Skeletal muscle tissue (tissue), 4 donors: Measurements from ENCODE around the gene SDK1. TPM values are rescaled to one million over a fixed set of nuclear protein-coding genes. Genes with fewer than 3 reads are reported as not detected.

Experiments used
- H3K27ac ChIP-seq: one replicate; pipeline ENCODE4 v1.7.0; 2013; ENCODE audit warnings: mild to moderate bottlenecking, low read depth, low read length, inconsistent platforms
- H3K27me3 ChIP-seq, 3 donors: one replicate each; pipeline ENCODE4 v1.7.0; 2013; ENCODE audit warnings: low read length in 3 of 3; ENCODE audit not compliant: control insufficient read depth in 3 of 3, insufficient read depth in 3 of 3
- H3K36me3 ChIP-seq, 3 donors: one replicate each; pipeline ENCODE4 v1.7.0; 2013; ENCODE audit warnings: low read length in 3 of 3; ENCODE audit not compliant: control insufficient read depth in 3 of 3, insufficient read depth in 3 of 3
- H3K4me1 ChIP-seq, 3 donors: one replicate each; pipeline ENCODE4 v1.7.0; 2013; ENCODE audit warnings: low read length in 3 of 3, mild to moderate bottlenecking in 3 of 3; ENCODE audit not compliant: control insufficient read depth in 3 of 3, insufficient read depth in 3 of 3
- H3K4me3 ChIP-seq, 3 donors: one replicate each; pipeline ENCODE4 v1.7.0; 2013; ENCODE audit warnings: low read length in 3 of 3
- H3K9ac ChIP-seq, 3 donors: one replicate each; pipeline ENCODE4 v1.7.0; 2013; ENCODE audit warnings: low read length in 3 of 3, mild to moderate bottlenecking in 3 of 3, moderate library complexity in 2 of 3, low read depth in 1 of 3
- H3K9me3 ChIP-seq, 3 donors: one replicate each; pipeline ENCODE4 v1.7.0; 2013; ENCODE audit warnings: low read length in 3 of 3; ENCODE audit not compliant: control insufficient read depth in 3 of 3
- total RNA-seq: library from RNA; depleted of rRNA; stranded (reverse); fragments of >200 nt; gene quantifications from one replicate; pipeline ENCODE4 v1.2.3, GENCODE V29; 2014
- donor health status: Osteomylitis.

Gene SDK1
- total RNA-seq, 1 donor from 2014 or later = 3.7 TPM

DNA sequence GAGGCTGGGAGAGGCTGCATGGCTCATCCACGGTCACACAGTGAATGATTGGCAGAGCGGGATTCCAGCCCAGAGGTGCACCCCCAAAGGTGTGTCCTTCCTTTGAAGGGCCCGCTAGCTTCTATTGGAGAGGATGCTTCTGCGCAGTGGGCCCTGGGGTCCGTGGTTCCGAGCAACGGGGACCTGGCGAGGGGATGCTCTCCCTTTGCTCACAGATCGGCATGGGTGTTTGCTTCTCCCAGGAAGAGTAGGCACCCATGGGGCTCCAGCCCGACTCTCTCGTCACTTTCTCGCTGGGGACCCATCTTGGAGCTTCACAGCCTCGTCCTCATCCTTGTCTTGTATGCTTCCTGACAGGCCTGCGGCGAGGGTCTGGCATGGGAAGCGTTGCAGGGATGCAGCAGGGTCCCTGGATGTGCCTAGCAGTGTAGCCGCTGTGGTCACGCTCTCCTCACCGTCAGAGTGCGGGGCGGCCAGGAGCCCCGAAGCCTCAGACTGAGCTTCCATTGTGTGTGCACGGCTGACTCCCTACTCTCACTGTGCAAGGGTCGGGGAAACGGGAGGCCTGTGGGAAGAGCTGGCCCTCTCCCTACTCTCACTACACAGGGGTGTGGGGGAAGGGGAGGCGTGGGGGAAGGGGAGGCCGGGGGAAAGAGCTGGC lies 842.6 kb downstream of the SDK1 start:
- Histone ChIP-seq H3K9ac (no peak overlapping the region), H3K36me3 (no peaks in the 10 kb centered on the region), H3K27me3 (peaks cover 5 to 26% (median 23%) of the 10 kb centered on the region in 3 donors), H3K27ac (no peak overlapping the region), H3K4me1 (peaks cover 0 to 5% (median 3%) of the 10 kb centered on the region in 3 donors), H3K9me3 (no peaks in the 10 kb centered on the region), H3K4me3 (no peak overlapping the region)

DNA sequence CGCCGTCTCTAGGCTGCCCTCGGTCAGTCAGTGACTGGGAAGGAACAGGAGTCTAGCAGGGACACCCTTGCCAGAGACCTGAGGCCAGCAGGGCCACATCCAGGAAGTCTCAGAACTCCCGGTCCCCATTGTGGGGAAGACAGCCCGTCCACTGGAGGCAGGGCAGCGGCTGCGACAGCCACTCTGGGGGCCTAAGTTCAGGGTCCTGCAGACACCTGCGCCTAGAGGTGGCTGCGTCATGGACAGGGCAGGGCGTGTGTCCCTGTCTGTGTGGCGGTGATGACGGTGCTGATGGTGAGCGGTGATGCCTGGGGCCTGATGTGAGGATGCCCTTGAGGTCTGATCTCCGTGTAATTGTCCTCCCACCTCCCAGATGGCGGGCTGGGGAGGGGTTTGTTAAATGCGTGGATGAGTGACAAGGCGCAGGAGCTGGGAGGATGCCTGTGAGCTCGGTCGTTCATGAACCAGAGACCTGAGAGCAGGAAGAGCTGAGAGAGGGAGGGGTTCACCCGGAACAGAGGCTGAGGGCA lies 843.2 kb downstream of the SDK1 start:
- Histone ChIP-seq H3K9ac (no peak overlapping the region), H3K36me3 (no peaks in the 10 kb centered on the region), H3K4me3 (peak overlapping the region in 1 of 3 donors; percentile 29), H3K9me3 (no peaks in the 10 kb centered on the region), H3K4me1 (peaks cover 0 to 5% (median 3%) of the 10 kb centered on the region in 3 donors), H3K27ac (no peak overlapping the region), H3K27me3 (peaks cover 5 to 26% (median 26%) of the 10 kb centered on the region in 3 donors)

DNA sequence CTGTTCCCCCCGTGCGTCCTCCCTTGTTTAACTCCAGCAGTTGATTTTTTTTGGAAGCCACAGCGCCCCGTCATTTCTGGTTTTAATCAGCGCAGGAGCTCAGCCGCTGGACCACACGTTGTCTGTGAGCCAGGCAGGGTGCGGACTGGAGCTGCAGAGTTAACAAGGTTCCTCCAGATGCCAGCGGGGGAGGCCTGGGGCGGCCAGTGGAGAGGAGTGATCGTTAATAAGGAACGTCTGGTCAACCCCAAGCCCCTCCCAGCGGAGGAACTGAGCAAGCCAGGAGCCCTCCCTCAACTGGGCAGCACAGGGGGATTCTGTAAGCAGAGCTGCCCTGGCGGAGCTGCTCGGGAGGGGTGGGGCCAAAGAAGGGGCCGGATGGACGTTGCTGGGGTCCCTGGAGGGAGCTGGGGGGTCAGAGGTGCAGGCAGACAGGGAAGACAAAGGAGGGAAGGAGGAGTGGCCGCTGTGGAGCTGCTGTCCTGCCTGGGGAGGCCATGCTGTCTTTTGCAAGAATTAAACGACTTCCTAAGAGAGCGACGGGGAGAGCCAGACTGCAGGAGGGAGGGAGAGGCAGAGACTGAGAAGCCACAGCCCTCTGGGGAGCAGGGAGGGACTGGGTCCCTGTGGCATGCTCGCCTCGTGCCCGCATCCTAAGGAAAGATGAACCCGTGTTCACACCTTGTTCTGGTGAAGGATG lies 843.9 kb downstream of the SDK1 start:
- H3K27me3 ChIP-seq = peaks cover 5 to 30% (median 26%) of the 10 kb centered on the region in 3 donors
- no peak overlapping the region for H3K9ac ChIP-seq
- H3K9me3 ChIP-seq = no peaks in the 10 kb centered on the region
- no peaks in the 10 kb centered on the region for H3K36me3 ChIP-seq
- H3K4me1 ChIP-seq = peaks cover 0 to 5% (median 3%) of the 10 kb centered on the region in 3 donors
- H3K4me3 ChIP-seq = peak overlapping the region in 1 of 3 donors; percentile 29
- H3K27ac ChIP-seq = no peak overlapping the region

DNA sequence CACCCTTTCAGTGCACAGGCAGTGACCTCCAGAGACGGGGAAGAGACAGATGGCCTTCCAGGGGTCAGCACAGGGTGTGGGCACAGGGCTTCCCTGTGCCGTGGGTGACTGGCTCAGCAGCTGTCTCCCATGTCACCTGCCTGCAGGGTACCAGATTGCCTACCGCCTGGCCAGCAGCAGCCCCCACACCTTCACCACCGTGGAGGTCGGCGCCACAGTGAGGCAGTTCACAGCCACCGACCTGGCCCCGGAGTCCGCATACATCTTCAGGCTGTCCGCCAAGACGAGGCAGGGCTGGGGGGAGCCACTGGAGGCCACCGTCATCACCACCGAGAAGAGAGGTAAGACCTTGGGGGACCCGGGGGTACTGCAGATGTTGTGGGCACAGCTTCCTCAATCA lies 844.5 kb downstream of the SDK1 start:
- H3K9ac ChIP-seq = no peak overlapping the region
- no peaks in the 10 kb centered on the region for H3K36me3 ChIP-seq
- no peak overlapping the region for H3K27ac ChIP-seq
- no peaks in the 10 kb centered on the region for H3K9me3 ChIP-seq
- H3K4me3 ChIP-seq = no peak overlapping the region
- peaks cover 5 to 28% (median 26%) of the 10 kb centered on the region in 3 donors for H3K27me3 ChIP-seq
- peaks cover 0 to 5% (median 3%) of the 10 kb centered on the region in 3 donors for H3K4me1 ChIP-seq

GRCh38 chr7:4147926-4148620 lies 847.0 kb downstream of the SDK1 start:
- H3K4me1 ChIP-seq = peaks cover 3 to 13% (median 7%) of the 10 kb centered on the region in 3 donors
- no peak overlapping the region for H3K9ac ChIP-seq
- H3K27ac ChIP-seq = no peak overlapping the region
- no peak overlapping the region for H3K4me3 ChIP-seq
- H3K27me3 ChIP-seq = peaks cover 5 to 29% (median 23%) of the 10 kb centered on the region in 3 donors
- H3K9me3 ChIP-seq = no peaks in the 10 kb centered on the region
- H3K36me3 ChIP-seq = no peaks in the 10 kb centered on the region

- Histone ChIP-seq H3K9me3 (no peaks in the 10 kb centered on the region), H3K4me3 (no peak overlapping the region), H3K27me3 (peaks cover 5 to 19% (median 15%) of the 10 kb centered on the region in 3 donors), H3K4me1 (peaks cover 3 to 11% (median 6%) of the 10 kb centered on the region in 3 donors), H3K27ac (no peak overlapping the region), H3K9ac (no peak overlapping the region), H3K36me3 (no peaks in the 10 kb centered on the region)
Observed at GRCh38 chr7:4149236-4149635, 848.2 kb downstream of the SDK1 start.

DNA sequence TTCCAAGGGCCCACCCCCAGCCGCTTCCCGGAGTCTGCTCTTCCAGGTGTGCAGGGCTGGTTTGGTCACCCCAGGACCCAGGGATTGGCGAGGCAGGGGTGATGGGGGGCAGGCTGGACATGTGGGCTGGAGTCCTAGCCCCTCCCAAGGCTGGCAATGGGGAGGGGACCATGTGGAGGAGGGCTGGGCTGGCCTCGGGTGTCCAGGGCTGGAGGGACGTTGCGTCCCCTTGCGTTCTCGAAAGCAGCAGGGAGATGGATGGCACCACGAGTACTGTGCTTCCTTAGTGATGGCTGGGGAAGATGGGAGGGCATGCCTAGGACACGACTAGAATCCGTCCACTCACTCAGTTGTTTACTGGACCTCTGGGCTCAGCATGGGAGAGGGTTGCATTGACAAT lies 848.6 kb downstream of the SDK1 start:
- Histone ChIP-seq H3K9me3 (no peaks in the 10 kb centered on the region), H3K4me1 (peaks cover 3 to 8% (median 5%) of the 10 kb centered on the region in 3 donors), H3K27ac (no peak overlapping the region), H3K27me3 (peaks cover 5 to 15% (median 11%) of the 10 kb centered on the region in 3 donors), H3K36me3 (no peaks in the 10 kb centered on the region), H3K9ac (no peak overlapping the region), H3K4me3 (no peak overlapping the region)

DNA sequence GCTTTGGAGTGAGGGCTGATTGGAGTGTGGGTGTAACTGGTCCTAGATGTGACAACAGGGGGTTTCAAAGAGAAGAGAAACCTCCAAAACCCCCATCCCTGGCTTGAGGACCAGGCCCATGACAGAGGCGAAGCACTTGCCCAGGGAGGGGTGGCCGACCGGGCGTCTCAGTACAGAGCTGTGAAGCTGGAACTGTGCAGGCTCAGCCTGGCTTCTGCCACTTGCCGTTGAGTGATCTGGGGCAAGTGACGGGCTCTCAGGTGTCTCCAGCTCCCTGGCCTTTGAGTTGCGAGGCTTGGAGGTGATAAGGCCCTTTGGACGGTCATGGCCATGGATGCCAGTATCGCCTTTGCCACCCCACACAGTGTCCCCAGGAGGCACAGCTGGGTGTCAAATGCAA lies 849.7 kb downstream of the SDK1 start:
- no peak overlapping the region for H3K9ac ChIP-seq
- H3K4me3 ChIP-seq = no peak overlapping the region
- peaks cover 5 to 6% (median 5%) of the 10 kb centered on the region in 3 donors for H3K27me3 ChIP-seq
- no peak overlapping the region for H3K27ac ChIP-seq
- peaks cover 3 to 8% (median 5%) of the 10 kb centered on the region in 3 donors for H3K4me1 ChIP-seq
- H3K9me3 ChIP-seq = no peaks in the 10 kb centered on the region
- no peaks in the 10 kb centered on the region for H3K36me3 ChIP-seq

DNA sequence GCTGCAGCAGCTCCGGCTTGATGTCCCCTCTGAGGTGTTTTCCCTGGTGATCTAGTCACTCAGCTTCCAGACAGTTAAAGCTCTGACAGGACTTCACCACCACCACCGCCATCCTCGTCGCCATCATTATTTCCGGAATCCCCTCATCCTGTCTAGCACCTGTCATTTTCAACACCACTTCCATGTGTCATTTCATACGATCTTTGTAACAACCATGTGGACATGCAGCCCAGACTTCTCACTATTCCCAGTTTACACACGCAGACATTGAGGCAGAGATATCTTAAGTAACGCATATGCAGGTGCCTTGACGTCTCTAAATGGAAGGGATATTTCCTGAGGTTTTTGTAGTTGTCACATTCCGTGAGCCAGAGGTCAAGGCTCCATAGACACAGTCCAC lies 850.5 kb downstream of the SDK1 start:
- Histone ChIP-seq H3K9ac (no peak overlapping the region), H3K27ac (no peak overlapping the region), H3K36me3 (no peaks in the 10 kb centered on the region), H3K9me3 (no peaks in the 10 kb centered on the region), H3K4me3 (no peak overlapping the region), H3K4me1 (peaks cover 3 to 8% (median 5%) of the 10 kb centered on the region in 3 donors), H3K27me3 (peaks cover 0 to 8% (median 5%) of the 10 kb centered on the region in 3 donors)
